Endodermal cell (in vitro differentiated cells): ENCODE results near the gene TYK2. TPM values are rescaled to one million over a fixed set of nuclear protein-coding genes. Genes with fewer than 3 reads are reported as not detected.

Experiments
- DNase-seq: peaks from one replicate; pipeline ENCODE4 v3.0.0-alpha.2; 2017
- H3K27ac ChIP-seq: 2 replicates; pipeline ENCODE4 v1.5.1; 2013; ENCODE audit warnings: mild to moderate bottlenecking, low read depth, low read length, moderate library complexity
- H3K27me3 ChIP-seq: 2 replicates; pipeline ENCODE4 v1.6.1; 2013; ENCODE audit warnings: mild to moderate bottlenecking, low read length, moderate library complexity; ENCODE audit not compliant: insufficient read depth, control insufficient read depth, poor library complexity, severe bottlenecking
- H3K36me3 ChIP-seq: 2 replicates; pipeline ENCODE4 v1.7.0; 2013; ENCODE audit warnings: mild to moderate bottlenecking, low read length, moderate library complexity; ENCODE audit not compliant: control insufficient read depth, insufficient read depth
- H3K4me1 ChIP-seq: one replicate; pipeline ENCODE4 v1.7.0; 2013; ENCODE audit warnings: low read length; ENCODE audit not compliant: control insufficient read depth, insufficient read depth
- H3K4me3 ChIP-seq: 2 replicates; pipeline ENCODE4 v1.5.1; 2013; ENCODE audit warnings: mild to moderate bottlenecking, low read length, moderate library complexity
- H3K9ac ChIP-seq: 2 replicates; pipeline ENCODE4 v1.6.1; 2013; ENCODE audit warnings: mild to moderate bottlenecking, low read length, moderate library complexity; ENCODE audit not compliant: poor library complexity, severe bottlenecking; ENCODE audit errors: extremely low read depth
- H3K9me3 ChIP-seq: 2 replicates; pipeline ENCODE4 v1.6.1; 2013; ENCODE audit warnings: mild to moderate bottlenecking, low read length, moderate library complexity; ENCODE audit not compliant: control insufficient read depth
- H3K27ac Mint-ChIP-seq: 2 replicates; pipeline ENCODE4 v1.8.0; 2020; ENCODE audit warnings: mixed read lengths
- H3K27me3 Mint-ChIP-seq: 2 replicates; pipeline ENCODE4 v1.8.0; 2021; ENCODE audit warnings: mild to moderate bottlenecking, mixed read lengths; ENCODE audit not compliant: insufficient read depth
- H3K36me3 Mint-ChIP-seq: 2 replicates; pipeline ENCODE4 v1.8.0; 2020; ENCODE audit warnings: low read depth, mixed read lengths
- H3K4me1 Mint-ChIP-seq: 2 replicates; pipeline ENCODE4 v1.8.0; 2020; ENCODE audit warnings: mixed read lengths
- H3K4me3 Mint-ChIP-seq: 2 replicates; pipeline ENCODE4 v1.8.0; 2020; ENCODE audit warnings: mild to moderate bottlenecking, moderate library complexity, mixed read lengths
- H3K9me3 Mint-ChIP-seq: 2 replicates; pipeline ENCODE4 v1.8.0; 2020; ENCODE audit warnings: mild to moderate bottlenecking, mixed read lengths
- WGBS, 2 experiments: methylation state at CpG; one replicate each; pipeline versions ENCODE4 v1.1.5 to v1.1.7; 2013; ENCODE audit warnings: missing lambda C conversion rate in 2 of 2, mixed read lengths in 1 of 2; ENCODE audit not compliant: insufficient coverage in 1 of 2, insufficient read length in 1 of 2; 5-methylcytosine and 5-hydroxymethylcytosine counted together
- total RNA-seq, 2 donors: library from RNA; stranded (reverse); fragmentation: NEBNext Ultra II Directional in 1 of 2; extraction: Animal tissue kit (Norgen Biotek cat#: 25700) in 1 of 2; gene quantifications; 2 replicates in 1 of 2; 3 replicates in 1 of 2; pipeline ENCODE4 v1.2.1, GENCODE V29; 2021
- TF ChIP-seq, protein P1 (sequence below): fragments of 200-600 bp; sonication (generic); conservative IDR thresholded peaks from 2 replicates; pipeline ENCODE4 v1.5.0; 2021; ENCODE audit warnings: antibody characterized with exemption, mild to moderate bottlenecking

TYK2 gene
- total RNA-seq, 2 donors from 2014 or later: 63.5 to 65.8 TPM

DNA sequence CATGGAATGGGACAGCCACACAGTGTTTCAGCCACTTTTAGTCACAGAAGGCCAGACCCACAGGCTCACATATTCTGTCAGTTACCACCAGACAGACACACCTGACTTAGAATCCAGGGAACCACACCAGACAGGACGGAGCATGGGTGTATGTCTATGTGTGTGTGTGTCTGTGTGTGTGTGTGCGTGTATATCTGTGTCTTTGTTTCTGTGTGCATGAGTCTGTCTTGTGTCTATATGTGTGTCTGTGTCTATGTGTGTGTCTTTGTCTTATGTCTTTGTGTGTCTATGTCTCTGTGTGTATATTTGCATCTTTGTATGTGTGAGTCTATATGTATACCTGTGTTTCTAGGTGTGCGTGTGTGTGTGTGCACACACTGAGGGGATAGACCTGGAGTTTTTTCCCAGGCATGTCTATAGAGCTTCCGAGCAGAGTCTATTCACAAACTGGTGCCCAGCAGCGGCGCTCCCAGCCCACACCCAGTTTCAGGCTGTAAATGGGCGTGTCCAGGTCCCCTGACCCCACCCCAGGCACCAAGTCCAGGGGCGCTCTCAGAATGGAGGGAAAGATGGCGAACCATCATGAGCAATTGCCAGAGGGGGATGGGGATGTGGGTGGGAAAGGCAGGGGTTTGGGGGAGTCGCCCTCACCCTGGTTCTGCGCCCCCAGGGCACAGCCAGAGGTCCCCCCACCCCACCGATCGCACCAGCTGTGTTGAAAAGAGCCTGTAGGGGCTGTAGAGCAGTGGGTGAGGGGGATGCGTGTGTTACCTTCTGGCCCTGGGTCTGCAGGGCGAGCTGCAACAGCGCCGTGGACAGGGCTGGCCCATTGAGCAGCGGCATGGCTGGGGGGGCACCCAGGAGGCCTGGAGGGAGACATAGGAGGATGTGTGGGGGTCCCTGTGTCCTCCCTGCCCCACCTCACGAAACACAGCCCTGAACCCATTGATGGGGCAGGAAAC lies 58.2 kb downstream of the TYK2 start:
- no peak for DNase-seq
- Mint-ChIP-seq H3K27me3 (no peaks in the 10 kb centered on the region), H3K4me3 (no peak overlapping the region), H3K4me1 (no peaks in the 10 kb centered on the region), H3K27ac (no peak overlapping the region), H3K9me3 (no peaks in the 10 kb centered on the region), H3K36me3 (peaks cover 38% of the 10 kb centered on the region)
- no peak overlapping the region for H3K27ac ChIP-seq
- H3K36me3 ChIP-seq: peaks cover 49% of the 10 kb centered on the region
- 90 to 95% methylated on average over 11 to 19 of the region's 19 CpGs for WGBS, 2 experiments
- H3K4me3 ChIP-seq: no peak overlapping the region
- H3K9ac ChIP-seq: no peak overlapping the region
- no peaks in the 10 kb centered on the region for H3K9me3 ChIP-seq
- H3K4me1 ChIP-seq: no peaks in the 10 kb centered on the region
- no peaks in the 10 kb centered on the region for H3K27me3 ChIP-seq
- TF ChIP-seq, protein P1, sequence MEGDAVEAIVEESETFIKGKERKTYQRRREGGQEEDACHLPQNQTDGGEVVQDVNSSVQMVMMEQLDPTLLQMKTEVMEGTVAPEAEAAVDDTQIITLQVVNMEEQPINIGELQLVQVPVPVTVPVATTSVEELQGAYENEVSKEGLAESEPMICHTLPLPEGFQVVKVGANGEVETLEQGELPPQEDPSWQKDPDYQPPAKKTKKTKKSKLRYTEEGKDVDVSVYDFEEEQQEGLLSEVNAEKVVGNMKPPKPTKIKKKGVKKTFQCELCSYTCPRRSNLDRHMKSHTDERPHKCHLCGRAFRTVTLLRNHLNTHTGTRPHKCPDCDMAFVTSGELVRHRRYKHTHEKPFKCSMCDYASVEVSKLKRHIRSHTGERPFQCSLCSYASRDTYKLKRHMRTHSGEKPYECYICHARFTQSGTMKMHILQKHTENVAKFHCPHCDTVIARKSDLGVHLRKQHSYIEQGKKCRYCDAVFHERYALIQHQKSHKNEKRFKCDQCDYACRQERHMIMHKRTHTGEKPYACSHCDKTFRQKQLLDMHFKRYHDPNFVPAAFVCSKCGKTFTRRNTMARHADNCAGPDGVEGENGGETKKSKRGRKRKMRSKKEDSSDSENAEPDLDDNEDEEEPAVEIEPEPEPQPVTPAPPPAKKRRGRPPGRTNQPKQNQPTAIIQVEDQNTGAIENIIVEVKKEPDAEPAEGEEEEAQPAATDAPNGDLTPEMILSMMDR: no peak

DNA sequence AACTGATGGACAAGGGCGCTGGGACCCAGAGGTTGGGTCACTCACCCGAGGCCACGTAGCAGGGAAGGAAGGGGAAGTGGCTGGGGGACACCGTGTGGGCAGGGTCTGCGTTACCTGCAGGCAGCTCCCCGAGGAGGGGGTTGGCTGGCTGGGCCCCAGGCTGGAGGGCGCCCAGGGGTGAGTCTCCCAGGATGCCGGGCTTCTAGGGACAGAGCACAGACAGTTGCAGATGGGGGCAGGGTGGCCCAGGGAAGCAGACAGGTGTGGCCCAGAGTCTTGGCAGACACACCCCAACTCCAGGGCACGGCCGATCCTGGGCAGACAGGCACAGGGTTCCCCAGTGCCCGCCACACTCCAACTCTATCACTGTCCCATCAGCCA lies 59.0 kb downstream of the TYK2 start:
- WGBS, 2 experiments: 92 to 97% methylated on average over 9 to 11 of the region's 11 CpGs
- H3K9ac ChIP-seq: no peak overlapping the region
- H3K27me3 ChIP-seq: no peaks in the 10 kb centered on the region
- Mint-ChIP-seq H3K9me3 (no peaks in the 10 kb centered on the region), H3K27ac (no peak overlapping the region), H3K27me3 (no peaks in the 10 kb centered on the region), H3K4me3 (no peak overlapping the region), H3K4me1 (no peaks in the 10 kb centered on the region), H3K36me3 (peaks cover 35% of the 10 kb centered on the region)
- H3K9me3 ChIP-seq: no peaks in the 10 kb centered on the region
- no peak for DNase-seq
- H3K4me1 ChIP-seq: no peaks in the 10 kb centered on the region
- H3K27ac ChIP-seq: no peak overlapping the region
- TF ChIP-seq, protein P1: no peak
- H3K36me3 ChIP-seq: peaks cover 46% of the 10 kb centered on the region
- no peak overlapping the region for H3K4me3 ChIP-seq

DNA sequence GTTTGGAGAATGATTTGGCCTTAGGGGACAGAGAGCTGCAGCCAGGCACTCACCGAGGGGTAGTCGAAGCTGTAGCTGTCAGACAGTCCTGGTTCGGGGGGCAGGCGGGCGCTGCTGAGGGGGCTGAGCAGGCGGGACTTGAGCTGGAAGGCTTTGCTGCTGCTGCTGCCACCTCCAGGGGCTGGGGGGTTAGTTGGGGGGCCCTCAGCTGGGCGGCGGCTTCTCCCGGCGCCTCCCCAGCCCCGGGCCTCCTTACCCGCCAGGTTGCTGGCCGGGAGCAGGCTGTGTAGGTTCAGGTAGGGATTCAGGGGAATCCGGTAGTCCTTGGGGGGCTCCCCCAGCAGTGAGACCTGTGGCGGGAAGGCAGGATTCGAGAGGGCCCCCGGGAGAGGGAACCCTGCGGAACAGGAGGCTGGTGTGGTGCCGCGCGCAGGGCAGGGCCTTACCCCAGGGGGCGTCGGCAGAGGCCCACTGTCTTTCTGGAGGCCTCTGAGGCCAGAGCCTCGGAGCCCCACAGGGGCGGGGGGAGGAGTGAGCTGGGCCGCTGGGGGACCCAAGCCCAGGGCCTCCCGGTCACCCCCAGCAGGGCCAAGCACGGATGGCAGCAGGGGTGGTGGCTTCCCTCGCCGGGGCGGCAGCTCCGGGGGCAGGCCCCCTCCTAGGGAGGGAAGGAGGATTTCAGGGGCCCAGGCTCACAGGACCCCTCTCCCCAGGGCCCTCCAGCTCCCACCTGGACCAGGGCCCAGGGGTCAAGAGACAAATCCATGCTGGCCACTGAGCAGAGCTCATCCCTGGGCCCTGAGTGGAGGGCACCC lies 59.6 kb downstream of the TYK2 start:
- no peaks in the 10 kb centered on the region for H3K9me3 ChIP-seq
- H3K4me1 ChIP-seq: no peaks in the 10 kb centered on the region
- no peak overlapping the region for H3K9ac ChIP-seq
- H3K27me3 ChIP-seq: no peaks in the 10 kb centered on the region
- Mint-ChIP-seq H3K9me3 (no peaks in the 10 kb centered on the region), H3K4me3 (no peak overlapping the region), H3K36me3 (peaks cover 39% of the 10 kb centered on the region), H3K4me1 (peaks cover 6% of the 10 kb centered on the region), H3K27ac (no peak overlapping the region), H3K27me3 (no peaks in the 10 kb centered on the region)
- no peak overlapping the region for H3K4me3 ChIP-seq
- H3K36me3 ChIP-seq: peaks cover 45% of the 10 kb centered on the region
- DNase-seq: no peak
- WGBS, 2 experiments: 89 to 95% methylated on average over 9 to 32 of the region's 32 CpGs
- H3K27ac ChIP-seq: no peak overlapping the region
- TF ChIP-seq, protein P1: no peak
